Neutrophil (primary cell): ENCODE results near the gene ATXN10.

Source experiments
- H3K27ac ChIP-seq: fragments of 200-600 bp; sonication (generic); 2 replicates; pipeline ENCODE4 v1.5.1; 2016; ENCODE audit warnings: mild to moderate bottlenecking, moderate library complexity
- H3K27me3 ChIP-seq: fragments of 200-600 bp; sonication (generic); 2 replicates; pipeline ENCODE4 v1.6.0; 2016; ENCODE audit warnings: mild to moderate bottlenecking
- H3K36me3 ChIP-seq: fragments of 200-600 bp; sonication (generic); 2 replicates; pipeline ENCODE4 v1.5.1; 2017
- H3K4me1 ChIP-seq, 2 experiments: fragments of 200-600 bp in 1 of 2; sonication (generic) in 1 of 2; 1 replicate in 1 of 2; 2 replicates in 1 of 2; pipeline versions ENCODE4 v1.5.1 to v1.6.1; 2013 to 2016; ENCODE audit warnings: low read depth in 1 of 2, low read length in 1 of 2, mild to moderate bottlenecking in 1 of 2, moderate library complexity in 1 of 2; ENCODE audit not compliant: control insufficient read depth in 1 of 2, insufficient read depth in 1 of 2
- H3K4me3 ChIP-seq, 2 experiments: fragments of 200-600 bp in 1 of 2; sonication (generic) in 1 of 2; 1 replicate in 1 of 2; 2 replicates in 1 of 2; pipeline ENCODE4 v1.5.1; 2013 to 2016; ENCODE audit warnings: low read depth in 1 of 2, low read length in 1 of 2, mild to moderate bottlenecking in 1 of 2, moderate library complexity in 1 of 2
- H3K9me3 ChIP-seq: fragments of 200-600 bp; sonication (generic); 2 replicates; pipeline ENCODE4 v1.5.1; 2016
- CTCF ChIP-seq: fragments of 200-600 bp; sonication (generic); IDR thresholded peaks from 2 replicates; pipeline ENCODE4 v1.5.1; 2016; ENCODE audit warnings: antibody characterized with exemption

The ATXN10 gene

GRCh38 chr22:45889539-45890350 lies 218.1 kb downstream of the ATXN10 start:
- Histone ChIP-seq H3K36me3 (no peaks in the 10 kb centered on the region), H3K9me3 (no peaks in the 10 kb centered on the region), H3K27me3 (peaks cover 60% of the 10 kb centered on the region), H3K27ac (no peak overlapping the region), H3K4me3 (no peak overlapping the region), H3K4me1 (no peaks in the 10 kb centered on the region)
- no peak for TF ChIP-seq CTCF

- no peaks in the 10 kb centered on the region for H3K36me3 ChIP-seq
Measured at GRCh38 chr22:45890351-45890635, 218.7 kb downstream of the ATXN10 start.

GRCh38 chr22:45891021-45891421 lies 219.4 kb downstream of the ATXN10 start:
- Histone ChIP-seq H3K4me3 (no peak overlapping the region), H3K36me3 (no peaks in the 10 kb centered on the region), H3K27ac (no peak overlapping the region), H3K27me3 (peaks cover 56% of the 10 kb centered on the region), H3K9me3 (no peaks in the 10 kb centered on the region), H3K4me1 (no peaks in the 10 kb centered on the region)
- no peak for TF ChIP-seq CTCF

More at GRCh38 chr22:45890351-45890635, 218.7 kb downstream of the ATXN10 start:
- Histone ChIP-seq H3K4me3 (no peak overlapping the region), H3K27ac (no peak overlapping the region), H3K4me1 (no peaks in the 10 kb centered on the region), H3K9me3 (no peaks in the 10 kb centered on the region), H3K27me3 (peaks cover 56% of the 10 kb centered on the region)
- no peak for TF ChIP-seq CTCF

GRCh38 chr22:45891471-45891995 lies 219.9 kb downstream of the ATXN10 start:
- no peak for TF ChIP-seq CTCF
- Histone ChIP-seq H3K36me3 (no peaks in the 10 kb centered on the region), H3K4me3 (no peak overlapping the region), H3K27me3 (peaks cover 56% of the 10 kb centered on the region), H3K27ac (no peak overlapping the region), H3K4me1 (no peaks in the 10 kb centered on the region), H3K9me3 (no peaks in the 10 kb centered on the region)

- Histone ChIP-seq H3K36me3 (no peaks in the 10 kb centered on the region), H3K4me1 (no peaks in the 10 kb centered on the region), H3K4me3 (no peak overlapping the region), H3K27ac (no peak overlapping the region), H3K27me3 (peaks cover 56% of the 10 kb centered on the region), H3K9me3 (no peaks in the 10 kb centered on the region)
- TF ChIP-seq CTCF: no peak
Measured at GRCh38 chr22:45891996-45892621, 220.5 kb downstream of the ATXN10 start.
